HG03060 (cell line): ENCODE measurements around the gene C1orf74.
A peak's percentile ranks its signal among the peaks of the same experiment; 100 is the strongest.

Experiments used
- ATAC-seq: cut with Tn5 transposase; IDR thresholded peaks from one replicate; pipeline ENCODE4 v1.9.1; 2021; ENCODE audit warnings: low read depth, moderate number of reproducible peaks; ENCODE audit not compliant: unreplicated experiment

C1orf74 gene

GRCh38 chr1:209784265-209785169 is at the start of gene C1orf74:
Gene C1orf74 (minus strand): TSS chr1:209784559. CDS start chr1:209783634, 925 bp downstream.
- peak; percentile 88 for ATAC-seq

GRCh38 chr1:209831615-209832014 is 47.3 kb upstream of the C1orf74 start:
- no peak for ATAC-seq

GRCh38 chr1:209830722-209831121 is 46.4 kb upstream of the C1orf74 start:
- no peak for ATAC-seq

GRCh38 chr1:209829716-209830115 is 45.4 kb upstream of the C1orf74 start:
- ATAC-seq = no peak

GRCh38 chr1:209827384-209828262 is 43.3 kb upstream of the C1orf74 start, which contains the start of gene UTP25:
Gene UTP25 (plus strand): TSS chr1:209827972. CDS start chr1:209828064, 92 bp downstream.
- ATAC-seq = peak; percentile 83

GRCh38 chr1:209825591-209826434 is 41.5 kb upstream of the C1orf74 start:
- ATAC-seq = no peak

- ATAC-seq = no peak
These were observed 39.0 kb upstream of the C1orf74 start for GRCh38 chr1:209823143-209824041.

- ATAC-seq = no peak
These were observed 38.3 kb upstream of the C1orf74 start for GRCh38 chr1:209822706-209823105.

GRCh38 chr1:209820986-209821385 is 36.6 kb upstream of the C1orf74 start:
- ATAC-seq = no peak

- no peak for ATAC-seq
These were observed 34.7 kb upstream of the C1orf74 start for GRCh38 chr1:209819058-209819457.

- ATAC-seq = no peak
These were observed 33.3 kb upstream of the C1orf74 start for GRCh38 chr1:209817691-209818090.

GRCh38 chr1:209816923-209817322 is 32.6 kb upstream of the C1orf74 start:
- ATAC-seq = no peak

GRCh38 chr1:209815931-209816341 is 31.6 kb upstream of the C1orf74 start:
- ATAC-seq = no peak

GRCh38 chr1:209815490-209815889 is 31.1 kb upstream of the C1orf74 start:
- no peak for ATAC-seq

GRCh38 chr1:209813902-209814301 is 29.5 kb upstream of the C1orf74 start:
- ATAC-seq = no peak

GRCh38 chr1:209810783-209811182 is 26.4 kb upstream of the C1orf74 start:
- no peak for ATAC-seq

- ATAC-seq = no peak
These were observed 25.3 kb upstream of the C1orf74 start for GRCh38 chr1:209809611-209810010.

GRCh38 chr1:209808059-209808581 is 23.8 kb upstream of the C1orf74 start:
- ATAC-seq = no peak

- ATAC-seq = no peak
These were observed 23.1 kb upstream of the C1orf74 start for GRCh38 chr1:209807509-209807908.
